CD4-positive, alpha-beta T cell treated with Interleukin-10 for 1 hour (primary cell): ENCODE results near the gene CDKN2D.
A peak's percentile ranks its signal among the peaks of the same experiment; 100 is the strongest.

ENCODE experiments used
- DNase-seq: peaks from one replicate; pipeline ENCODE4 v3.0.0-alpha.2; 2020

CDKN2D gene

GRCh38 chr19:10519421-10519820 lies 49.4 kb downstream of the CDKN2D start:
- no peak for DNase-seq

DNA sequence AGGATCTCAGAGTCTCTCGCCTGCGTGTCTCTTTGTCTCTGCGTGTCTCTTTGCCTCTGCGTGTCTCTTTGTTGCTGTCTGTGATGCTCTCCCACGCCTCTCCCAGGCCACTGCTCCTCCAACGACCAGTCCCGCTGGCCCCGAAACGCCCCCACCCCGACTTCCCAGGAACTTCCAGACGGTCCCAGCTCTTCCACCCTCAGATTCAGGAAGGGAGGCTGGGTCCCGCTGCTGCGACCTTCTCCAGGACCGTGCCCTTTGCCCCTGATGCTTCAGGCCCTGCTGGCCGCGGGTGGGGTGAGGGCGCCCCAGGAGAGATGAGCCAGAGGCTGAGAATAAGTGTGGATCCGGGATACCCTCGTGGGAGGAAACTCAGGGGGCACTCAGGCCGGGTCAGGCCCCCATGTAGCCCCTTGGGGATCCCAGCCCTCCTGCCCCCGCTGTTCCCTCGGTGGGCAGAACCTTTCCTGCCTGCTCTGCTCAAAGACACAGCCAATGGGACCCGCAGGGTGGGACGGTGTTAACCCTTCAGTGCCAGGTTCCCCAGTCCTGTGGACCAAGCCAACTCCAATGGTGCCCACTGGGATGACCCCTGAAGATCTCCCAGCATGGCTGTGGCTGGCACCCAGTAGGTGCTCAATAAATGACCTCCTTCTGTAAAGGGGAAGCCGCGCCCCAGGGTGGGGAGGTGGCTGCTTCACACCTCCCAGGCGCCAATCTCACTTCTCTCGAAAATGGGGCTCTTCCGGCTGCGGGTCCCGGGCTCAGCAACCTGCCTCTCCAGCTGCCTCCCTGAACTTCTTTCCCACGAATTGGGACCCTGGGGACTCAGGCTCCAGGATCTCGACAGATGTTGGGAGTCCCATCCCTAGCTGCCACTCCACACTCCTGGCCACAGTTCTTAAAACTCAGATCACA lies 50.1 kb downstream of the CDKN2D start:
- peak; percentile 47 for DNase-seq

GRCh38 chr19:10517760-10518443 lies 50.9 kb downstream of the CDKN2D start:
- peak; percentile 32 for DNase-seq

- DNase-seq: peak; percentile 34
These were observed 51.4 kb downstream of the CDKN2D start, which contains the start of gene S1PR5 for GRCh38 chr19:10517361-10517759. TSS of gene S1PR5 (minus strand) at chr19:10517447. CDS start at chr19:10515011, 2,436 bp downstream.

DNA sequence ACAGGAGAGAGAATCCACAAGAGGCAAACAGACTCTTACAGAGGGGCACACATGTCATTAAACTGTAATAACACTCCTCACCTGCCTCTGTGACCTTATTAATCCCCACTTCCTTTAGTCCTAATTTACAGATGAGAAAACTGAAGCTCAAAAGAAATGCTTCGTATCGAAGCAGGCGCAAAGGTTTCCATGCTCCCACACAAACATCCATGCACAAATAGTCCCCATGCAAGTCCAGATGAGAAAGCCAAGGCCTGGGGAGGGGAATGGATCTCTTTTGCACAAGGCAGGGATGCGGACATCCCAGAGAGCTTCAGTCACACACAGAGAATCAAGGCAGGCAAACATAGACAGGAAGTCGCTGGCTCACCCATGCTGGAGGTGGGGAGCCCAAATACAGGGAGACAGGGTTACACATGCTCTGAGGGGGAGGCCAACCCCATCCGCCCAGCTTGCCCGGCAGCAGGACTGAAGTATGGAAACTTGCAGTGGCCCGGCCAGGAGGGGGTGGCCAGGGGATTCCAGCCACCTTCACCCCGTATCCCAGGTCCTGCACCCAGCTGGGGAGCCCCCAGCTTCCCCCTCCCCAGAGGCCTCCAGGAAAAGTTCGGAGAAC lies 52.0 kb downstream of the CDKN2D start:
- peak; percentile 21 for DNase-seq
